GM06990 (cell line): ENCODE measurements around the gene AGK.

Experiments
- DNase-seq: peaks from one replicate; pipeline ENCODE4 v3.0.0-alpha.2; 2011; ENCODE audit not compliant: insufficient read length; ENCODE audit errors: extremely low read depth
- H3K27me3 ChIP-seq: replicated peaks from 2 replicates; pipeline ENCODE4 v1.6.0; 2011; ENCODE audit warnings: low read length; ENCODE audit not compliant: control insufficient read depth, insufficient read depth
- H3K36me3 ChIP-seq: 2 replicates; pipeline ENCODE4 v1.5.1; 2011; ENCODE audit warnings: low read length; ENCODE audit not compliant: control insufficient read depth, insufficient read depth
- H3K4me3 ChIP-seq: replicated peaks from 2 replicates; pipeline ENCODE4 v1.5.1; 2011; ENCODE audit warnings: low read depth, mild to moderate bottlenecking, control low read depth, low read length
- TF ChIP-seq, protein P1 (sequence below): IDR thresholded peaks from 2 replicates; pipeline ENCODE4 v1.5.1; 2011; ENCODE audit warnings: low read length, control low read depth, mild to moderate bottlenecking, inconsistent platforms; ENCODE audit not compliant: insufficient read depth, poor library complexity, severe bottlenecking

The AGK gene

DNA sequence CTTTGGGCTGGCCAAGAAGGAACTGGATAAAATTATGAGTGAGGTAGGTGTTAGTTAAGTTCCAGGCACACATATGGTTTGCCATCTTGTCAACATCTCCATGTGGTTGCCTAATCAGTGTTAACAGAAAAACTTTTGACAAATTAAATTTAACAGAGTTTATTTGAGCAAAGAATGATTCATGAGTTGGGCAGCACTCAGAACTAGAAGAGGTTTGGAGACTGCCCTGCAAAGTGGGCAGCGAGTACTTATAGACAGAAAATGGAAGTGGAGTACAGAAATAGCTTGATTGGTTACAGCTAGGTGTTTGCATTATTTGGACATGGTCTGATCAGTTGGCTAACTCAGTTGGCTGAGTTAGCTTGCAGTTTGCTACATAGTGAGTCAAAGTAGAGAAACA is 37.5 kb upstream of the AGK start:
- Histone ChIP-seq H3K27me3 (peaks cover 1% of the 10 kb centered on the region), H3K4me3 (no peak overlapping the region), H3K36me3 (no peaks in the 10 kb centered on the region)
- no peak for DNase-seq
- TF ChIP-seq, protein P1, sequence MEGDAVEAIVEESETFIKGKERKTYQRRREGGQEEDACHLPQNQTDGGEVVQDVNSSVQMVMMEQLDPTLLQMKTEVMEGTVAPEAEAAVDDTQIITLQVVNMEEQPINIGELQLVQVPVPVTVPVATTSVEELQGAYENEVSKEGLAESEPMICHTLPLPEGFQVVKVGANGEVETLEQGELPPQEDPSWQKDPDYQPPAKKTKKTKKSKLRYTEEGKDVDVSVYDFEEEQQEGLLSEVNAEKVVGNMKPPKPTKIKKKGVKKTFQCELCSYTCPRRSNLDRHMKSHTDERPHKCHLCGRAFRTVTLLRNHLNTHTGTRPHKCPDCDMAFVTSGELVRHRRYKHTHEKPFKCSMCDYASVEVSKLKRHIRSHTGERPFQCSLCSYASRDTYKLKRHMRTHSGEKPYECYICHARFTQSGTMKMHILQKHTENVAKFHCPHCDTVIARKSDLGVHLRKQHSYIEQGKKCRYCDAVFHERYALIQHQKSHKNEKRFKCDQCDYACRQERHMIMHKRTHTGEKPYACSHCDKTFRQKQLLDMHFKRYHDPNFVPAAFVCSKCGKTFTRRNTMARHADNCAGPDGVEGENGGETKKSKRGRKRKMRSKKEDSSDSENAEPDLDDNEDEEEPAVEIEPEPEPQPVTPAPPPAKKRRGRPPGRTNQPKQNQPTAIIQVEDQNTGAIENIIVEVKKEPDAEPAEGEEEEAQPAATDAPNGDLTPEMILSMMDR = no peak

DNA sequence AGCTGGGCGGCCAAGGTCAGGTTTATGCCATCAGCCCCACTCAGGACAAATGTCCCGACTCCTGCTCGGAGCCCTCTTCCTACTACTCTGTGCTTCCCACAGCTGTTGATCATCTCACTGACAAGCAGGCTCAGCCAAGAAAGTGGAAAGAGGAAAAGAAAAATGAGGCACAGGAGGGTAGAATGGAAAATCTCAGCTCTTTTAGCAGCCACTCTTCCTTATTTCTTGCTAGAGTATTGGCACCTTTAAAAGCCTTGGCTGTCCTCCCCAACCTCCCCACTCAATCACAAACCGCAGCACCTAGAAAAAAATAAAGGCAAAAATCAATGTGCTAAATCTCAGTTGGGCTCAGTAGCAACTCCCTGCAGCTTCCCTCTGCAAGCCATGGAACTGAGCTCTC is 35.3 kb upstream of the AGK start:
- DNase-seq = no peak
- peaks cover 1% of the 10 kb centered on the region for H3K27me3 ChIP-seq
- H3K4me3 ChIP-seq = no peak overlapping the region
- H3K36me3 ChIP-seq = no peaks in the 10 kb centered on the region
- TF ChIP-seq, protein P1 = no peak

DNA sequence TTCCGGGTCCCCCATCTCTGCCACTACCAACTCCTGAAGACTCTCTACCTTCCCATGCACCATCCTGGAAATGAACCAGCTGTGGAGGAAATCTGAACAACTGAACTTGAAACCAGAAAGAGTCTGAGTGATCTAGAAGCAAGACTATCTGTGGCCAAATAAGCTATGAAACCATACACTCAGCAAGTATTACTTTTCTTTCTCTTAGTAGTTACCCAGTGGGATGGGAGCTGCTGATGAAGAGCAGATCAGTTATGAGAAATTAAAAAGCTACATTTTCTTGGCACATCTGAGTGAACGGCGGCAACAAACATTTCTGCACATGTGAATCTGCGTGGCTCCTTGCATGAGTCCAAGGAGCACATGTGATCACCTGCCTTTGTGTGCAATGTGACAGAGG is 31.6 kb upstream of the AGK start:
- H3K4me3 ChIP-seq = no peak overlapping the region
- TF ChIP-seq, protein P1 = no peak
- H3K27me3 ChIP-seq = no peaks in the 10 kb centered on the region

DNA sequence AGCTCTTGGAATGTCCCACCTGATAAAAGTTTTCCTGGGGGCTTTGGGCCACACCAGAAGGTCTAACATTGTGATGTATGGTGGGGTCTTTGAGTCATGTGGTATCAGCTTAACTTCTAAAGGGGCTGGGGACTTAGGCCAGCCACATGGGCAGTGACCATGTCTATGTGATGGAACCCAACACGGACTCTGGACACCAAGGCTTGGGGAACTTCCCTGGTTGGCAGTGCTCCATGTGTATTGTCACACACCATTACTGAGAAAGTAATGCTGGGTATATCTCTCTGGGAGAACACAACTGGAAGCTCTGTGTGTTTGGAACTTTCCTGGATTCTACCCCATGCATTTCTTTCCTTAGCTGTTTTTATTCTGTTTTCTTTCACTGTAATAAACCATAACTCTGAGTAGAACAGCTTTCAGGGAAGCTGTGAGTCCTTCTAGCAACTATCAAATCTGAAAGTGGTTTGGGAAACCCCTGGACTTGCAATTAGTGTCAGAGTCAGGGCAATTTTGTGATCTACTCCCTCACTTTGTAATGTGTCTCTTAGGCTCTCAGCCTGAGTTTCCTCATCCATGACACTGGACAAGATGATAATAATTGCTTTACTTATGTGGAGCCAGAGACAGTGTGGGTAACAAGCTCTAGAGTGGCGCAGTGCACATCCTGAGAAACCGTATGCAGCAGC is 28.4 kb upstream of the AGK start:
- TF ChIP-seq, protein P1 = no peak
- Histone ChIP-seq H3K36me3 (no peaks in the 10 kb centered on the region), H3K27me3 (no peaks in the 10 kb centered on the region), H3K4me3 (no peak overlapping the region)
- DNase-seq = no peak

More for the DNA sequence above, 31.6 kb upstream of the AGK start:
- no peaks in the 10 kb centered on the region for H3K36me3 ChIP-seq
- no peak for DNase-seq

DNA sequence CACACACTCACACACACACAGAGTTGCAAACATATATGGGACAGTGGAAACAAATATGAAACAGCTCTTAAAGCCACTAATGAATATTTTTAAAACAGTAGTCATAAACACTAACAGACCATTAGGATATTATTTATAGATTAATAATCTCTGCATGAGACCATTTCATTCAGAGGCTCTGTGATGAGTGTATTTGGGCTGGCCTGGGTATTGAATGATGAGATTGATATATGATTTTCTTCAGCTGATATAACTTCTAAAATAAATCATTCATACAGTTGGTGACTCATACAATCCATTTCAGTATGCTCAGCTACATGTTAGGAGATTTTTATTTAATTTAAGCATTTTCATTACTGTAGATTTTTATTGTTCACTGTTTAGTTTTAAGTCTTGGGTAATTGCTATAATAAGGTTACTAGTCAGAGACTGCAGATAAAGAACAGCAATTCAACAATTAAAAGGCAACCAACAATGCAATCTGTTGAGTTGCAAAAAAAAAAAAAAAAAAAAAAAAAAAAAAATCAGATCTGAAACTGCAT is 25.2 kb upstream of the AGK start:
- Histone ChIP-seq H3K27me3 (no peaks in the 10 kb centered on the region), H3K36me3 (no peaks in the 10 kb centered on the region), H3K4me3 (no peak overlapping the region)
- TF ChIP-seq, protein P1 = no peak
- no peak for DNase-seq
